Left hindlimb (tissue), 1 donor: ENCODE data around the gene C21orf58.
"Not testable (repeated sequence)": the region's sequence is repeated elsewhere in the genome, so short reads cannot be mapped to it uniquely, and the experiment has no call there.

Experiments used
- DNase-seq: peaks from one replicate; pipeline ENCODE4 v3.0.0-alpha.2; 2018

Gene C21orf58

DNA sequence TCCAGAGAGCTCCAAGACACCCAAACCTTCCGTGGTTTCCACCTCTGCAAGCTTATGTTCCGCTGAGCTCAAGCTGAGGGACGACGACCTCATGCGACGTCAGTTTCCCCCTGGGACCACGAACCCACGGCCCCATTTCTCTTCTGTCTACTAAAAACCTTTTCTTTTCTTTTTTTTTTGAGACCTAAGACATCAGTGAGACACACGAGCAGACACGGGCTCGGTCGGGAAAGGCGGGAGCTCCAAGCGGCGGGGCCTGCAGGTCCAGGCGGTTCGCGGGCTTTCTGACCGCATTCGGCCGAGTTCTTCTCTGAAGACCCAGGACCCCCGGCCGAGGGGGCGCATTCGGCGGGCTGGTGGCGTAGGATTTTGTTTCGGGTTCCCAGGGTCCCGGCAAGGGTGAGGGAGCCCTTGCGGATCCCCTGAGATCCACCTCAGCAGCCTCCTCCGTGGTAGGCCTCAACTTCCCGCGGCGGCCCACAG, 402 bp downstream of the C21orf58 start:
- DNase-seq = no peak

DNA sequence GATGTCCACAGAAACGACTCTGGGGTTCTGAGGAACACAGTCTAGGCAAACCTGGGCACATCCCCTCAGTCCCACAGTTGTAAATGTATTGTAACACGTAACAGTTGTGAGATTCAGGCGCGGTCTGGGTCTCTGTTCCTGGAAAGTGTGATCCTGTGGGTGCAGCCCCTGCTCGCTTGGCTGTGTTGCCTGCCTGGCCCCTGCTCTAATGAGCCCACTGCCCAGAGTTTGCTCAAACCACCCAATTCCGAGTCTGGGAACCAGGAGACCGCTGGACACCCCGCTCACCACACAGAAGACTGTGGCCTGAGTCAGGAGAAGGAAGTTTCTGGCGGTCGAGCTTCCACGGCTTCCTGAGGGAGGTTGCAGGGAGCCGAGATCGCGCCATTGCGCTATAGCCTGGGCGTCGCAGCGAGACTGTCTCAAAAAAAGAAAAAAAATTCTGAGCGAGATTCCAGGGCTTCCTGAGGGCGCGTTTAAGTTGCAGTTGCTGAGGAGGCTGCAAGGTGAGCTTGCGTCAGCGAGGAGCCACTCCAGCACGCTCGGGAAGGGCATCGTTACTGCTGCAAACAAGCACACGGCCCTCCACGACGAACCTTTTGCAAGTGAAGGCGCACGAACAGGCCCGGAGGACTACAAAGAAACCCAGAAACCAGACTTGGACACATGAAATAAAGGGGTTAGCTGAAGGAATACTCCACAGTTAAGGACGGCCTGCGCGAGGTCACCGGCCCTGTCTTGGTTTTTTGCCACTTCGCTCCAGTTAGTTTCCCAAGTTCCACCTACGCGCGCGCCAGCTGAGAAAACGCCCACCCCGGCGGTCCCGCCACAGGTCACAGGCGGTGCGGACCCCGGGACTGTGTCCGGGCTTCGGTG, 1.1 kb downstream of the C21orf58 start:
- DNase-seq = no peak

DNA sequence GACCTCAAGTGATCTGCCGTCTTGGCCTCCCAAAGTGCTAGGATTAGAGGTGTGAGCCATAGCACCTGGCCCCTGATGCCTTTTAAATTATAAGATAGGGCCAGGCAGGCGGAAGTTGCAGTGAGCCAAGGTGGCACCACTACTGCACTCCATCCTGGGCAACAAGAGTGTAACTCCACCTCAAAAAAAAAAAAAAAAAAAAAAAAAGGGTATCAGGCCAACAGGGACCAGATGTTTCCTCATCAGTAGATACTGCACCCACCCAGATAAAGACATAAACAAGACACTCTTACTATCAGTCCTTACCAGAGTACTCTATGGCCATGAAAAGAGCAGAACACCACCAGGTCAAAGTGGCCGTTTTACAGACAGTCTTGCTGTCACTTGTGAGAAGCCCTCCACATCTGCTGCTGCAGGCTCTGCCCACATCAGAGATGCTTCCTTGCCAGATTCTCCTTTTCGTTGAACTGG, 3.3 kb downstream of the C21orf58 start:
- DNase-seq = no peak

DNA sequence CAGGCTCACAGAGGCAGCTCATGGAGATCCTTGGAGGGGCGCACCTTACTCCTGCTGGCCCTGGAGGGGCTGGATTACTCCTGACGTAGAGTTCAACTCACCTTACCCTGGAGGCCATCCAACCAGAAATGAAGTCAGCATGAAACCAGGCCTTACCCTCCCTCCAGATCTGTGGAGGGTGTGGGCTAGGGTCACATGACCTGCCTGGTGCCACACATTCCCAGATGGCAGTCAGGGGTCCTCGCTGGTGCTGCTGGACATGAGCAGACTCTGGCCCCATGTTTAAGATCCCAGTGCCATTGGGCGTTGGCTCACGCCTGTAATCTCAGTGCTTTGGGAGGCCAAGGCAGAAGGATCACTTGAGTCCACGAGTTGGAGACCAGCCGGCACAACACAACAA, 4.5 kb downstream of the C21orf58 start:
- DNase-seq = no peak

DNA sequence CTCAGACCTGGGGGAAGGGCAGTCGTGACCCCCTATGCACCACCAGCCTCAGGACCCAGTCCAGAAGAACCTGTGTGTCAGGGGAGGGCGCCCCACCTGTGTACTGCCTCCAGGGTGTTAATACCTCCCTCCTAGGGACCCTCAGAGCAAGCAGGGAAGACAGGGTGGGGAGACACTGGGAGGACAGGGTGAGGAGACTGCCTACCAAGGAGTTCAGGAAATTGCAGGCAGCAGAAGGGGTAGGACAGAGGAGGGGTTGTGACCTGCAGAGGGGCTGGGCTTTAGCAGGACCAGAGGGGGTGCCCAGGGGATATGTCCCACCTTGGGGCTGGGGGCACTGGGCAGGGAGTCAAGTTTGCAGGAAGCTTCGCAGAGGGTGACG, 5.2 kb downstream of the C21orf58 start:
- no peak for DNase-seq

DNA sequence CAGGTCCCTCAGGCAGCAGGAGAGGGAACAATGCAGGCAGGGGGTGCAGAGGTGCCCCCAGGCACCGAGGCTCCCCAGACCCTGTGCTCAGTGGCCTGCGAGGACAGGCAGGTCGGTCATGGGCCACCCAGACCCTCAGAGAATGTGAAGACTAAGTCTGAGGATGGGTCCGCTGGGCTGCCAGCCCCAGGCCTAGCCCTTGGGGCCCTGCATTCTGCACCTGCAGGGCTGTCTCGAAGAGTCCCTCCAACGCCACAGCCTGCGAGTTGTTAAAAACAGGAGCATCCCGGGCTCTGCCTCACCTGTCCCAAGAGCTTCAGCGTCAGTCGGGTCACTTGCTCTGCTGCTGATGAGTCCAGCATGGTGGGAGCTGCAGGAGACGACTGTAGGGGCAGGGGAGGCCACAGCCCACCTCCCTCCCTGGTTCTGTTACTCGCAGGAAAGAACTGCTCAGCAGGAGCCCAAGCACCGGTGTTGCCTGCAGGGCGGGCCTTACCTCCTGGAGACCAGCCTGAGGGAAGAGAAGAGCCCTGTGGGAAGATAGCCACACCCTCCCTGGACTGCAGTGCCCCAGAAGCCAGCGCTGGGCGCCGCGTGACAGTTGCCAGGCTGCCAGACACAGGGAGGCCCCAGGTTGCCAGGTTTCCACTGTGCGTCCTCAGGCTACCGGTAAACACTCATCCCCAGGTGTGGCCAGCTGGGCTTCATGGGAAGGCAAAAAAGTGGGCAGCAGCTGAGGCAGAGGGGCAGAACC, 5.8 kb downstream of the C21orf58 start:
- DNase-seq = no peak

DNA sequence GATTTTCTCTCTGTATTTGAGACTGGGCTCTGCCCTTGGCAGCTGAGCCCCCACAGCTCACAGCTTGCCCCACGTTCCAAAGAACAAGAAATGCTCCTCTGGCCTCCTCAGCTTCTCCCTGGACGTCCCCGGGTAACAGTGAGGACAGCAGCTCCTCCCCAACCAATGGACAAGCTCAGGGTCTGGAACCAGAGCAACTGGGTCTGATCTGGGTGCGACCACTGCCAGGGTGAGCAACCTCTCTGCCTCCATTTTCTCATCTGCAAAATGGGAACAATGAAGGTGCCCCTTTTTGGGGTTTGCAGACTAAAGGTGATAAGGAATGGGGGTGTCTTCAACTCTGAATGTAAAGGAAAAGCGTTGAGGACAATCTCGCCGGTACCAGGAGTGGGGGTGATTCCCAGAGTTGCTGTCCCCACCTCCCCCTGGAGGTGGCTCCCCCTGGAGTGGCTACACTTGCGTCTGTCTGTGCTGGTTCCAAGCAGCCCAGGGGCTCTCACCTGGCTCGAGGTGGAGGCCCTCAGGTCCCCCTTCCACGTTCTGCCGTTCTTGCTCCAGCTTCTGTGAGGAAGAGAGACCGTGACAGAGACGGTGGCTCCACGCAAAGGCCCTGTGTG, 6.9 kb downstream of the C21orf58 start:
- no peak for DNase-seq

DNA sequence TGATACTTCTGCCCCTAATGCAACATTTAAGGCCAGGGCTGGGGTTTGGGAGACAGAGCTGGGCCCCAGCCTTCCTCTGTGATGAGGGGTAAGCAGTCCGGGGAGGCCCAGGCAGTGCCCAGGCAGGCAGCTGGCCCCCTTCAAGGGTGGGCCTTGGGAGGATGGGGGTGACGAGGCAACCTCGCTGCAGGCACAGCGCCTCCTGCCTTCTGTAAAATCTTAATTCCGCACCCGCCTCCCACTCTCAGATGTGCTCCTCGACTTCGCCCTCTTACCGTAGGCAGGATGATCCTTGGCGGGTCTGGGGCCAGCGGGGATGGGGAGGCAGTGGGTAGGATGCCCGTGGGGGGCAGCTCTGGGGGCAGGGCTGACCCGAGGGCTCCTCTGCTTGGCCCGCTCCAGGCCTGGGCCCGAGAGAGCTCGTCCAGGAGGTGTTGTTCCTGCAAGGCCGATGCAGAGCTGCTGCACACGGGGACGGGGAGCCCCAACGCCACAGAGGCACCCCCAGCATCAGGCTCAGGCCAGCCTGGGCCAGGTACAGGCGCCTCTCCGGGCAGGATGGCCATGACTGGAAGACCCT, 9.1 kb downstream of the C21orf58 start:
- no peak for DNase-seq

DNA sequence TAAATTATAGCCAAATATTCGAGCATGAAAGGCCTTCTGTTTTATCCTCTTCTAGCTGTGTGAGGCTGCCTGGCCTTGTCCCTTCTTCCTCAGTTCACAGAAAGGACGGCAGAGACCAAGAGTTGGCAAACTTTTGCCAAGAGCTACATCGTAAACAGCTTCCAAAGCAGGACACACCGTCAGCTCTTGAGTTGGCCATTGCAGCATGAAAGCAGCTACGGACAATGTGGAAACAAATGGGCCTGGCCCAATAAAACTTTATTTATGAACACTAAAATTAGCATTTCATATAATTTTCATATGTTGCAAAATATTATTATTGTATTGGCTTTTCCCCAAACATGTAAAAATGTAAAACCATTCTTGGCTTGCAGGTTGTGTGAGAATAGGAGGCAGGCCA, 10.7 kb downstream of the C21orf58 start:
- no peak for DNase-seq

DNA sequence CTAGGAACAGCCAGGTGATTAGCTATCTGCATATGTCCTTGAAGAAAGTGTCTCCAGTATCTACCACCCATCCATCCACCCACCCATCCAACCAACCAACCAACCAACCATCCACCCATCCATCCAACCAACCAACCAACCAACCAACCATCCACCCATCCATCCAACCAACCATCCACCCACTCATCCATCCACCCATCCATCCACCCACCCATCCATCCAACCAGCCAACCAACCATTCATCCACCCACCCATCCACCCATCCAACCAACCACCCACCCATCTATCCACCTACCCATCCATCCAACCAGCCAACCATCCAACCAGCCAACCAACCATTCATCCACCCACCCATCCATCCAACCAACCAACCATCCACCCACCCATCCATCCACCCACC, 12.1 kb downstream of the C21orf58 start:
- DNase-seq = no peak

DNA sequence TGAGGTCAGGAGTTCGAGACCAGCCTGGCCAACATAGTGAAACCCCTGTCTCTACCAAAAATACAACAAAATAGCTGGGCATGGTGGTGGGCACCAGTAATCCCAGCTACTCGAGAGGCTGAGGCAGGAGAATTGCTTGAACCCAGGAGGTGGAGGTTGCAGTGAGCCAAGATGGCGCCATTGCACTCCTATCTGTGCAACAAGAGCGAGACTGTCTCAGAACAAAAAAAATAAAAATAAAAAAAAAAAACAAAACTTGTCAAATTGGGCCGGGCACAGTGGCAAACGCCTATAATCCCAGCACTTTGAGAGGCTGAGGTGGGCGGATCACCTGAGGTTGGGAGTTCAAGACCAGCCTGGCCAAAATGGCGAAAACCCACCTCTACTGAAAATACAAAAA, 13.4 kb downstream of the C21orf58 start:
- DNase-seq = not testable (repeated sequence)

DNA sequence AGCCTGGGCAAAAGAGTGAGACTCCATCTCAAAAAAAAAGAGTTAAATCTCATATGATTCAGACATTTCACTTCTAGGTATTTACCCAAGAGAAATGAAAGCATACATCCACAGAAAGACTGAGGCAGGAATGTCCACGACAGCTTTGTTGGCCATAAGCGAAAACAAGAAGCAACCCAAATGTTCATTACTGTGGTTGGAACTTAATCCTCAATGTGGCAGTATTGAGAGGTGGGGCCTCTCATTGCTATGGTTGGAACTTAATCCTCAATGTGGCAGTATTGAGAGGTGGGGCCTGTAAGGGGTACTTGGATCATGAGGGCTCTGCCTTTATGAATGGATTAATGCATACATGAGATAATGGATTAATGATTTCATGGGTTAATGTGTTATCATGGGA, 15.2 kb downstream of the C21orf58 start:
- DNase-seq = no peak

DNA sequence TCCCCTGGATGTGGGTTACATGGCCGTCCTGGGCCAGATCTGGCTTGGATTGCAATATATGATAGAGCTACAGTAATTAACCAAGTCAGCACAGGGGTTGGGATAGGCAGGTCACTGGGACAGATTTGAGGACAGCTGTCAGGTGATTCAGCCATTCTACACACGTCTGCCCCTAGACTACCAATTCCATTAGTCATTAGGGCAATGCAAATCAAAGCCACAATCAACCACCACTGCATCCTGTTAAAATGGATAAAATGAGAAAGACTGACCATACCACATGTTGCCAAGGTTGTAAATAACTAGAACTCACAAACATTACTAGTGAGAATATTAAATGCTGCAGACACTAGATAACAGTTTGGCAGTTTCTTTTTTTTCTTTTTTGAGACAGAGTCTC, 16.0 kb downstream of the C21orf58 start:
- no peak for DNase-seq

DNA sequence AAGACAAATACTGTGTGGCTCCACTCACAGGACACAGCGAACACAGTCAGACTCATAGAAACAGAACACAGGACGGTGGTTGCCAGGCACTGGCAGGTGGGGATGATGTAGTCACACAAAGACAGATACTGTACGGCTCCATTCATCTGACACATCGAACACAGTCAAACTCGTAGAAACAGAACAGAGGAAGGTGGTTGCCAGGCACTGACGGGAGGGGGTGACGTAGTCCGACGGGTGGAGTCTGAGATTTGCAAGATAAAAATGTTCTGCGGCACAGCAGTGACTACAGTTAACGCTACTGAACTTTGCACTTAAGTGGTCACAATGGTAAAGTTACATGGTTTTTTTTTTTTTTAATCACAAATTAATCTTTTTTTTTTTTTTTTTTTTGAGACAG, 18.7 kb downstream of the C21orf58 start:
- no peak for DNase-seq

DNA sequence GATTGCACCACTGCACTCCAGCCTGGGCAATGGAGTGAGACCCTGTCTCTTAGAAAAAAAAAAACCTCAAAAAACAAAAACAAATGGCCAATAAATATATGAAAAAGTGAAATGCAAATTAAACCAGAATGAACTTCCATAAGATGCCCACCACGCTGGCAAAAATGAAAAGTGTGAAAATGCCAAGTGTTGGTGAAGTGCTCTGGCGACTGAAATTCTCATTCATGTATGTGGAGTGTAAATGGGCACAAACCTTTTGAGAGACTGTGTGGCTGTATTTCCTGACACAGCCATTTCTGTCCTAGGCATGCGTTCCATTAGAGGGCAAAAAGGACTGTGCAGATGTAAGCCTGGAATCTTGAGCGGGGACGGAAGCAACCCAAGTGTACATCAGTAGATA, 19.2 kb downstream of the C21orf58 start:
- DNase-seq = no peak

DNA sequence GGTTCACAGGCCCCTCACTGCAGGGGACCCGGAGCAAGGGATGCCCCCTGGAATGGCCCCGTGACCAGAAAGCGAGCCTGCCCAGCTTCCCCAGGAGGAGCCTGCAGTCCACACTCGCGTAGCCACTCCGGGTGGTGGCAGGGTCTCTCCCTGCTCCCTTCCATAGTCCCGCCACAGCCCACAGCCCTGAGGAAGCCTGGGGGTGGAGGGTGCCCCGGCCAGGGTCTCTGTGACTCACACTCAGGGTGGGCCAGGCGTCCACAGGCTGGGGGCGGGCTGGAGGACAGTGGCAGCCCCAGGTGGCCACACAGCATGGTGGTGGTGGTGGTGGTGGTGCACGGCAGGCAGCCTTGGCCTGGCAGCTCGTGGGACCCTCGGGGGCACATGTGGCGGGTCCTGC, 21.9 kb downstream of the C21orf58 start:
- DNase-seq = no peak

DNA sequence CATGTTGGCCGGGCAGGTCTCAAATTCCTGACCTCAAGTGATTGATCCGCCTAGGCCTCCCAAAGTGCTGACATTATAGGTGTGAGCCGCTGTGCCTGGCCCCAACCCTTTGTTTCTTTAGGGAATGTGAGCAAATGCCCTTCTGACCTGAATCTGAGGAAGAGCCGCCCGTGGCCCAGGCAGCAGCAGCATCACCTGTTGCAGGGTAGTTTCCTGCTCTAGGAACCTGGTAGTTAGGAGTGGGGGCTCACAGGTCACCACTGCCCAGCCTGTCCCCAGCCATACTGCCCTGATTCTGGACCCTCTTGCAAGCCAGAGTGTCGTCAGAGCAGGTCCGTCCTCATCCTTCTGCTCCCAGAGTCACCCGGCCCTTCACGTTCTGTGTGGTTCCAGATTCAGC, 24.5 kb downstream of the C21orf58 start:
- DNase-seq = no peak

DNA sequence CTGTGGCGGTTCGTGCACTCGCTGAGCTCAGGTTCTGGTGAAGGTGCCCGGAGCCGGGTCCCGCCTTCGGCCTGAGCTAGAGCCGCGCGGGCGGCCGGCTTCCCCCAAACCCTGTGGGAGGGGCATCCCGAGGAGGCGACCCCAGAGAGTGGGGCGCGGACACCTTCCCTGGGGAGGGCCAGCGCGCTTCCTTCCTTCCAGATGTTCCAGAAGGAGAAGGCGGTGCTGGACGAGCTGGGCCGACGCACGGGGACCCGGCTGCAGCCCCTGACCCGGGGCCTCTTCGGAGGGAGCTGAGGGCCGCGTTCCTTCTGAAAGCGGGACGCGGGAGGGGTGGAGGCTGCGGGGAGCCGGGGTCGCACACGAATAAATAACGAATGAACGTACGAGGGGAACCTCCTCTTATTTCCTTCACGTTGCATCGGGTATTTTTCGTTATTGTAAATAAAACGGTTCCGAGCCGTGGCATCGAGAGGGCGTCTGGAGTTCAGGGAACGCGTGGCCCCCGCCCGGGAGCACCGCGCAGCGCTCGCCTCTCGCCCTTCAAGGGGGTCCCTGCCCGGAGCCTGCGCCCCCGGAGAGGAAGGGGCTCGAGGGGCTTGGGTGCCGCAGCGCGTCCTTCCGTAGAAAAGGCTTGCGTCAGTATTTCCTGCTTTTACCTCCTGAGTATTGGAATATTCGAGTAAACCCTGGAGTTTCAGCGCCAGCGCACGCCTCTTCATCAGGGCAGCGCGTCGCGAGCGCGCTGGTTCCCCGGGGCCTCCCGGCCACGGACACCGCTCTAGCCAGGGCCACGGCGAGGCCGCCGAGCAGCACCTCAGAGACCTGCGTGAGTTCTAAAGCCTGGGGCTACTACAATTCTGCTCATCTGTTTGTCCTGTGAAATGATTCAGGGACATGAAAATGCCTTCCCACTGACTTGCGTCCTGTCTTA, 26.1 kb downstream of the C21orf58 start:
- DNase-seq = peak; percentile 59

DNA sequence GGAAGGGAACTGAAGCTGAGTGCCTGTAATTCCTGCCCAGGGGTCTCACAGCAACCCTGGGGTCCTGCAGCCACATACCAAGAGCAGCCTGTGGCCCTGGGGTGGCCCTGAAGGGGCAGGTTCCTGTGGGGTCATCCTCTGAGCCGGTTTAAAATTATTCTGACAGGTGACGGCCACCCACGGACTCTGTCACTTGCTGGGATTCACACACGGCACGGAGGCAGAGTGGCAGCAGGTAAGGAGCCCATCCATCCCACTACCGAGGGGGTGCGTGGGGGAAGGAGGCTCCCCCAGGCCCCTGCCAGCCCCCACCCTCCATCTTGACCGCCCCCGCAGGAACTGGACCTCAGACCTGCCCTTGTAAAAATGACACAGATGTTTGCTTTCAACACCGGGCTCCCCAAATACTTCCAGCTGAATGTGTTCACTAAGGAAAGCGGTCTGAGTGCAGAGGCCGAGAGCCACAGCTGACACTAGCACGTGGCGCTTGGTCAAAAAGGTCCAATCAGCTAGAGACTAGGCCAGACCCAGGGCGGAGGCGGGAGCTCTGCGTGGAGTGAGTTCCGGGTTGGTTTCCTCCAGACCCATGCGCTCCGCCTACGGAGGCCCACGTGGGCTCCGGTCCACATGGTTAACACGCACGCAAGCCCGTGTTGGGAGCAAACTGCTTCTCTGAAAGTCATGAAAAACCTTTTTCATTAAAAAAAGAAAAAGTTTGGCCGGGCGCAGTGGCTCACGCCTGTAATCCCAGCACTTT, 27.5 kb downstream of the C21orf58 start:
- peak; percentile 89 for DNase-seq

DNA sequence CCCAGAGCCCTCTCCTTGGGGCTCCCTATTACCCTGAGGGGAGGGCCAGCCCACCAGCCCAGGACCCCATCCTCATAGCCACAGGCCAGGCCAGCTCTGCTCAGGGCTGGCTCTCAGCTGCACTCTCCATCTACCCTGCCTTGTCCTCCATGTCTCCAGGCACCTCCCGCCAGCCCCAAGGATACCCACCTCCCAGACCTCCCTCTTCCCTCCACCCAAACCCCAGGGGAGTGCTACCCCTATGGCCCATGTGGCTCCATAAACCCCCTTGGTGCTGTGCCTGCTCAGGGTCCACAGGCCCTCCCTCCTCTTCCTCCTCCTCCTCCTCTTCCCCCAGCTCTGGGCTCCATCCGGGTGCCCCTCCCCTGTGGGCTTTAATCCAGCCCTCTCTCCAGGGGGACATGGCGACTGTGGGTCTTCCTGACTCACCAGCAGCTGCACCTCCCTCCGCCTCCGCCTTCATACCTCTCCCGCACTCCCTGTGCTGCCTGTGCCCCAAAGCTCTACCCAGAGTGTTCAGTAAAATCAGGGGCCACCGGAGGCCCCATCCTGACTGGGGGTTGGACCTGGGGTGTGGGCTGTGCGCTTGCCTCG, 28.4 kb downstream of the C21orf58 start:
- DNase-seq = no peak

DNA sequence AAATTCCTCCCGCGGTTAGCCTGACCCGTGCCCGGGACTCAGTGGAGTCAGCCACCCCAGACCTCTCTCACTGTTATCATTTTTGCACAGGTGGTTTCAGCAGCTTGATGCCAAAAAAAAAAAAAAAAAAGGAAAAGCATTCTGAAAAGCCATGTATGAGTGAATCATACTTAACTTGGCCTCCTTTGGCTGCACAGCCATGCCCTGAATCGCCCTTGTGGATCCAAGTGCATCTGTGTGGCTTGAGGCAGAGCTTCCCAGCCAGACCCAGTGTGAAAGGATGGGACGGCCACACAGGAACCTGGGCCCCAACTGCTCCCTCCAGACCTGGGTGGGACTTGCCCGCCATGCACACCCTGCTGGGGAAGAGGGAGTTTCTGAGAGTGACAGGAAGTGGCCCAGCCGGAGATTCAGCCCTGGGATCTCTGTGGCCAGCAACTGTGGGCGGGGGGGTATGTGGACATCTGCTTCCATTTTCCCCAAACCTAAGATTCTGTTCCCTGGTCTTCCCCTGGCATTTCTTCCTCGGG, 29.0 kb downstream of the C21orf58 start:
- DNase-seq = peak; percentile 49
